Measurements from ENCODE around the gene CBLC. TPM values are rescaled to one million over a fixed set of nuclear protein-coding genes. Genes with fewer than 3 reads are reported as not detected.
A peak's percentile ranks its signal among the peaks of the same experiment; 100 is the strongest.

The CBLC gene
- total RNA-seq, 4 donors from 2014 or later = 0.93 to 1.0 TPM; not detected in 2

DNA sequence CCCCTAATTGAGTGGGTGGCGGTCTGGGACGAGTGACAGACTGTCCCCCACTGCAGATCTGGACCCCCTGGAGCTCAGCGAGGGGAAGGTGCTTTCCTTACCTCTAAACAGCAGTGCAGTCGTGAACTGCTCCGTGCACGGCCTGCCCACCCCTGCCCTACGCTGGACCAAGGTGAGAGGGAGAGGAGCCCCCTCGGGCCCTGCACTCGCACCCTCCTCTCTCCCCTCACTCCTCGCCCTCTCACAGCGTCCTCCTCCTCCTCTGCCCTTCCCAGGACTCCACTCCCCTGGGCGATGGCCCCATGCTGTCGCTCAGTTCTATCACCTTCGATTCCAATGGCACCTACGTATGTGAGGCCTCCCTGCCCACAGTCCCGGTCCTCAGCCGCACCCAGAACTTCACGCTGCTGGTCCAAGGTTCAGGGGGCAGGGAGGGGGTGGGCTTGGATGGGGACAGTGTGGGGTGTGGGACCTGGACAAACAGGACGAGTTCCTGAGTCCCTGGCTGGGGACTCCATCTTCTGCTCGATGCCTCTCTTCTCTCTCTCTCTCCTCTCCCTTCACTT is 40.9 kb downstream of the CBLC start:
- Histone ChIP-seq H3K4me3 (no peak overlapping the region), H3K27ac (no peak overlapping the region), H3K27me3 (peaks cover 6% of the 10 kb centered on the region), H3K9me3 (no peaks in the 10 kb centered on the region), H3K36me3 (peaks cover 0 to 36% of the 10 kb centered on the region in 2 donors), H3K4me1 (peaks cover 0 to 21% (median 6%) of the 10 kb centered on the region in 3 donors)
- TF ChIP-seq CTCF (IDR thresholded peaks at IDR 0.05) (no peak), POLR2AphosphoS5 (IDR thresholded peaks at IDR 0.05) (no peak), POLR2A (IDR thresholded peaks at IDR 0.05) (no peak), EP300 (IDR thresholded peaks at IDR 0.05) (no peak)
- WGBS, 2 donors (ENCODE audit: low coverage in 1 of 2) = 89% methylated on average over 5 of the region's 20 CpGs; no CpG with 5 or more reads in 1 of the 2 donors
- no peak for ATAC-seq

GRCh38 chr19:44819246-44819832 is 41.6 kb downstream of the CBLC start:
- WGBS, 2 donors (ENCODE audit: low coverage in 1 of 2) = 95 to 97% methylated on average over 6 to 8 of the region's 28 CpGs
- H3K27me3 ChIP-seq = peaks cover 6% of the 10 kb centered on the region
- no peak overlapping the region for H3K27ac ChIP-seq
- no peak overlapping the region for H3K4me3 ChIP-seq
- ATAC-seq = no peak
- H3K9me3 ChIP-seq = no peaks in the 10 kb centered on the region
- peaks cover 0 to 21% (median 6%) of the 10 kb centered on the region in 3 donors for H3K4me1 ChIP-seq
- TF ChIP-seq POLR2AphosphoS5 (IDR thresholded peaks at IDR 0.05) (no peak), POLR2A (IDR thresholded peaks at IDR 0.05) (no peak), CTCF (IDR thresholded peaks at IDR 0.05) (no peak)
- H3K36me3 ChIP-seq = peaks cover 0 to 28% of the 10 kb centered on the region in 2 donors

- TF ChIP-seq POLR2A (IDR thresholded peaks at IDR 0.05) (no peak), CTCF (IDR thresholded peaks at IDR 0.05) (no peak), POLR2AphosphoS5 (IDR thresholded peaks at IDR 0.05) (no peak)
- Histone ChIP-seq H3K9me3 (no peaks in the 10 kb centered on the region), H3K4me3 (no peak overlapping the region), H3K36me3 (peaks cover 0 to 16% of the 10 kb centered on the region in 2 donors), H3K27me3 (peaks cover 6% of the 10 kb centered on the region), H3K4me1 (peaks cover 0 to 21% (median 6%) of the 10 kb centered on the region in 3 donors), H3K27ac (peak overlapping the region in 3 of 4 donors; percentile 57 to 64 (median 61))
- ATAC-seq = peak; percentile 82
- WGBS, 2 donors (ENCODE audit: low coverage in 1 of 2) = no CpG with 5 or more reads among the region's 35 CpGs
Measured at GRCh38 chr19:44820648-44821609, 43.2 kb downstream of the CBLC start.

DNA sequence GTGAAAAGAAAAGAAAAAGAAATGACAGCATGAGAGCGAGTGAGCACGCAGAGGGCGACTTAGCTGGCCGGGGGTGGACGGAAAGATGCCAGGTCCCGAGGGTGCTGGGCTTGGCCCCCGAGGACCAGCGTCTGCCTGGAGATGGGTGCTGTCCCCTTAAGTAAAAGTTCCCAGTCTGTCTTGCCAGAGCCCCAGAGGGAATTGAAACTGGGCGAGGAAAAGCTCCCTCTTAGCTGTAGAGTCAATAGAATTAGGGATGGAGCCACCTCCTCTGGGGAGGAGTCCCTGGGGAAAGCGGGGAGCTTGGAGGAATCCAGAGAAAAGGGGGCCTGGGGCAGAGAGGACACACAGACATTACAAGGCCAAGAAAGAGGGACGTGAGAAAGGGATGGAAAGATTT is 44.5 kb downstream of the CBLC start:
- Histone ChIP-seq H3K36me3 (peaks cover 0 to 16% of the 10 kb centered on the region in 2 donors), H3K27ac (peak overlapping the region in 1 of 4 donors; percentile 61), H3K4me3 (no peak overlapping the region), H3K4me1 (peaks cover 0 to 21% (median 6%) of the 10 kb centered on the region in 3 donors), H3K27me3 (peaks cover 10% of the 10 kb centered on the region), H3K9me3 (no peaks in the 10 kb centered on the region)
- no peak for ATAC-seq
- WGBS, 2 donors (ENCODE audit: low coverage in 1 of 2) = 42 to 80% methylated on average over 10 to 11 of the region's 11 CpGs
- TF ChIP-seq POLR2AphosphoS5 (IDR thresholded peaks at IDR 0.05) (no peak), POLR2A (IDR thresholded peaks at IDR 0.05) (no peak), CTCF (IDR thresholded peaks at IDR 0.05) (no peak), EP300 (IDR thresholded peaks at IDR 0.05) (no peak)
